Stomach (tissue), 4 donors: Measurements from ENCODE around the gene CALML6.

Source experiments
- CTCF ChIP-seq, 7 experiments: fragments of 450-650 bp in 4 of 7; fragments of 200-600 bp in 3 of 7; sonication (generic) in 3 of 7; IDR thresholded peaks; one replicate each; pipeline ENCODE4 v1.5.1; 2016 to 2019; ENCODE audit warnings: antibody characterized with exemption in 7 of 7, control low read depth in 2 of 7, mild to moderate bottlenecking in 1 of 7
- POLR2AphosphoS5 ChIP-seq, 3 donors: sonication (generic); formaldehyde crosslinking; IDR thresholded peaks; one replicate each; pipeline ENCODE4 v1.6.1; 2016; ENCODE audit warnings: antibody characterized with exemption in 3 of 3

- TF ChIP-seq POLR2AphosphoS5 (IDR thresholded peaks at IDR 0.05) (no peak), CTCF (IDR thresholded peaks at IDR 0.05) (no peak)
Observed at GRCh38 chr1:1877865-1878436, 37.1 kb upstream of the CALML6 start.
